GM12873 (cell line): ENCODE data around the gene IGSF5.

Source experiments
- CTCF ChIP-seq: IDR thresholded peaks from 2 replicates; pipeline ENCODE4 v1.5.1; 2012; ENCODE audit warnings: low read depth, mild to moderate bottlenecking, moderate library complexity, low read length, control low read depth; ENCODE audit not compliant: insufficient read depth; ENCODE audit errors: missing control alignments

Gene IGSF5

GRCh38 chr21:39737376-39738000 lies 7.5 kb upstream of the IGSF5 start:
- no peak for TF ChIP-seq CTCF

GRCh38 chr21:39738566-39738965 lies 6.4 kb upstream of the IGSF5 start:
- no peak for TF ChIP-seq CTCF

DNA sequence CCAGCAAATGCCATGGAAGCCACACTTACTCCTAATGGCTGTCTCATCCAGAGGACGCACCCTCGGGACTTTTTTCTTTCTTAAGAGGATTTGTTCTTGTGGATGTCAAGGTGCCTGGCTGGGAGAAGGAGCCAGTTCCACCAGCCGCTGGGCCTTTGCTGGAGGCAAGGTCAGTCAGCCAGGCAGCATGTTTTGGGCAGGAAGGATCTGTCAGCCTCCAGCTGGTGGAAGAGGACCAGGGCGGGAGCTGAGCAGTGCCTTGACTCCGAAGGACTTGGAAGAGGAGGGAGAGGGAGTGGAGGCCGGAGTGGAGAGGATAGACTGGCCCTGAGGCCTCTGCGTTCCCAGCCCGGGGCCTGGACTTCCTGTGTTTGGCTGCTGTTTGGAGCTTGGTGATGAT lies 5.7 kb downstream of the IGSF5 start:
- no peak for TF ChIP-seq CTCF

DNA sequence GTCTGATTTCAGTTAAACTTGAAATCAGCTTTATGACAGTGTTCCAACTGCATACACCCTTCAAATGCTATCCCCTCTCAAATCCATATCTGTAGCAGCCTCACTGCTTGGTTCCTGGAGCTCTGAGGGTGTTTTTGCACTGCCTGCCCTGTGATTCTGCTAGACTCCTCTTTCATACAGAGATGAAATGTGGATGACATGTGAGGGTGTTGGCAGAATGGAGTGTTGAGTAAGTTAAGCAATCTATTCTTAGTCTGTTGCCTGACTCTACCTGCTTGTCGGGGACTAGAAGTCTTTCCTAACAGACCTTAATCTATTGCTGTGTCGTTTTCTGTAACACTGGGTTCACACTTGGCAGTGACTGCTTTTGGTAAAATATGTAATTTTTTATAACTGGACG lies 9.8 kb downstream of the IGSF5 start:
- no peak for TF ChIP-seq CTCF

- no peak for TF ChIP-seq CTCF
Observed at GRCh38 chr21:39756285-39756684, 11.3 kb downstream of the IGSF5 start.

DNA sequence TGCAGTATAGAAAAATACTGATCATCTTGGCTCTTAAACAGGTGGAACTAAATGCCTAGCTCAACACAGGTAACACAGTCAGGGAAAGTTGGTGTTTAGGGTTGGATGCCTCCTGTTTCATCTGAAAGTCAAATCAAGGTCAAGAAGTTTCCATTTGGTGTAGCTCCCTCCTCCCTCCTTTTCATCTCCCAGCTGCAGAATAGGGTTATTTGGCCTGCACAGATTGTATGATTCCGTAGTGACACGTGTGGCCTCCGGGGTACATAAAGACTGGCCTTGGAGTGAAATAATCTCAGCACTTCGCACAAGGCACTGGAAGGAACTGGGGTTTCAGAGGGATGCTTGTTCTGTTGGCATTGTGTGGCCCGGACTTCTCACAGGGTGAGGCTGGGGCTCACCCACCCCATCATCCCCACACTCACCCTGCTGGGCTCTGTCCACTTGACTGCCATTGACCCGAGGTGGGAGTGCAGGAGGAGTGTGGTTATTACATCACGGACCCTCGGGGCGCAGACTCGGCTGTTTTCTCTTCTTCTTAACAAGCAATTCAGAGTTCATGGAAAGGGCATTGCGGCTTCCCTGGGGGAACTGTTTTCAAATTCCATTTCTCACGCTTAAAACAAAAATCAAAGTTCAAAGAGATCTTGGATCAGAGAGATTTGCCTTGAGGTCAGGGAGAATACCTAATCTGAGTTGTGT lies 18.4 kb downstream of the IGSF5 start:
- TF ChIP-seq CTCF, result no peak

DNA sequence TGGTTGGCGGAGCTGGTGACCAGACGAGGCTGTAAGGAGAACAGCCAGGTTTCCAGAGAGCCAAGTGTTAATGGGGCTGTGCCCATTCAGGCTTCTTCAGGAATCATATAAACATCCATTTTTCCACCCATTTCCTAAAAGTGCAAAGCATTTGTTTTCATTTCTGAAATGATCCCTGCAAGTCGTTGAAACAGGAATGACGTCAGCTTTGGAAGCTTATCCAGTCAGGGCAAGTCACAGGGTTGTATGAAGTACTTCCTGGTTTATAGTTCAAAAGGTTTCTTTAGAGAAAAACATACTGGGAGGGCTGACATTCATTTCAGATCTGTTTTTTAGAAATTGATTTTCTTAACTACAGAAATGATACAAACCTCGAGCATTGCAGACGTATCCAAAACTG lies 29.2 kb downstream of the IGSF5 start:
- no peak for TF ChIP-seq CTCF
